ENCODE measurements around the gene PRRG1. TPM values are rescaled to one million over a fixed set of nuclear protein-coding genes. Genes with fewer than 3 reads are reported as not detected.

Gene PRRG1
- 6.6 and 8.8 TPM in 2 replicates for total RNA-seq

GRCh38 chrX:37349221-37350033, at the start of gene PRRG1:
Gene PRRG1, plus strand, starts transcription at chrX:37349364. Its CDS starts 56,886 bp downstream, at chrX:37406250.

Other genes starting within 250 kb of the PRRG1 start
- gene LANCL3, start 222.3 kb downstream of the PRRG1 start, total RNA-seq, result under 0.01 TPM in 1 of 2 replicates, not detected in the other

All from subcutaneous preadipocyte (primary cell).